ENCODE data around the gene RNF5. TPM values are rescaled to one million over a fixed set of nuclear protein-coding genes. Genes with fewer than 3 reads are reported as not detected.

The RNF5 gene
- total and polyA plus RNA-seq, 10 of the 15 experiments (the other 5 are each of a cell fraction or from before 2014, with no cell fraction given): 31.4 to 114 (median 62.8) TPM

- TF ChIP-seq FOXM1 (IDR thresholded peaks at IDR 0.05; ENCODE audit: low read depth, low read length) (no peak), NFYB (IDR thresholded peaks at IDR 0.05; ENCODE audit: insufficient read depth, low read depth, low read length) (peak; percentile 58; the same call in 1 of the 2 replicates), EGR1 (IDR thresholded peaks at IDR 0.05; ENCODE audit: borderline replicate concordance in 1 of 2, low read depth in 2 of 2, low read length in 2 of 2) (no peak), BHLHE40 (IDR thresholded peaks at IDR 0.05; ENCODE audit: borderline replicate concordance in 1 of 2, low read depth in 2 of 2, low read length in 1 of 2) (peak in 1 of 2 experiments; percentile 9; a peak in 1 of 4 replicates), HDAC2 (IDR thresholded peaks at IDR 0.05) (no peak), IRF4 (IDR thresholded peaks at IDR 0.05; ENCODE audit: low read depth, low read length) (no peak), PKNOX1 (IDR thresholded peaks at IDR 0.05) (peak; percentile 99), POLR2A (IDR thresholded peaks at IDR 0.05; ENCODE audit: low read depth, low read length) (peak; percentile 75), PBX3 (IDR thresholded peaks at IDR 0.05; ENCODE audit: insufficient replicate concordance, low read depth, low read length) (peak; percentile 98), DPF2 (IDR thresholded peaks at IDR 0.05) (peak; percentile 94), ELK1 (IDR thresholded peaks at IDR 0.05; ENCODE audit: low read depth, low read length) (0 out of 2 replicates have a peak, but pooled peaks have one; percentile 35), POLR2AphosphoS2 (IDR thresholded peaks at IDR 0.05; ENCODE audit: low read depth, low read length) (0 out of 2 replicates have a peak, but pooled peaks have one; percentile 29), CBX5 (IDR thresholded peaks at IDR 0.05; ENCODE audit: low read depth) (no peak), ZBED1 (IDR thresholded peaks at IDR 0.05; ENCODE audit: borderline replicate concordance) (0 out of 2 replicates have a peak, but pooled peaks have one; percentile 41), YBX1 (IDR thresholded peaks at IDR 0.05) (peak; percentile 79; the same call in 1 of the 2 replicates), CHD2 (IDR thresholded peaks at IDR 0.05; ENCODE audit: borderline replicate concordance, low read depth, low read length) (peak; percentile 81), EZH2 (IDR thresholded peaks at IDR 0.05; ENCODE audit: borderline replicate concordance, control insufficient read depth, low read depth, low read length) (no peak), IRF3 (IDR thresholded peaks at IDR 0.05) (0 out of 2 replicates have a peak, but pooled peaks have one; percentile 45), NBN (IDR thresholded peaks at IDR 0.05) (0 out of 2 replicates have a peak, but pooled peaks have one; percentile 72), ZNF384 (IDR thresholded peaks at IDR 0.05; ENCODE audit: borderline replicate concordance, low read depth, low read length) (peak; percentile 51; the same call in 1 of the 2 replicates), CREB1 (IDR thresholded peaks at IDR 0.05; ENCODE audit: low read depth) (peak; percentile 69), TAF1 (IDR thresholded peaks at IDR 0.05; ENCODE audit: borderline replicate concordance, low read depth, low read length) (0 out of 2 replicates have a peak, but pooled peaks have one; percentile 36), GABPA (IDR thresholded peaks at IDR 0.05; ENCODE audit: low read depth) (peak; percentile 92), TCF7 (IDR thresholded peaks at IDR 0.05; ENCODE audit: borderline replicate concordance) (no peak)
These were observed 2.3 kb upstream of the RNF5 start, which contains the start of gene AGPAT1 (continued) for GRCh38 chr6:32175711-32176475.

Data from GM12878 (cell line).